ENCODE measurements around the gene FGF4.

The FGF4 gene

DNA sequence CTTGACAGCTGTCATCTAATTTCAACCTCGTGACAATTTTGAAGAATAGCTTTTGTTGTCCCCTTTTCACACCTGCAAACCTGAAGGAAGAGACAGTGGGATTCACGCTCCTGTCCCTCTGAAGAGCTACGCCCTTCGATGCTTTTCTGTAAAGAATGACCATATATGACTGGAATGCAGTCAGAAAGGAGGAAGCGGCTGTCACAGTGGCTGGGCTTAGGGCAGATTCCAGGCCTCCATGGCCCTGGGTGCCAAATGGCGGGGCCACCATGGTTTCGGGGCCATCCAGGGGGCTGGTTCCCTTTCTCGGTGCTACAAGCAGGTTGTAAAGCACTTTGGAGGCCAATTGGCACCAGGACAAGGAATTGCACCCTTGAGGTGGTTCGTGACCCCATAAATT is 49.1 kb downstream of the FGF4 start:
- DNase-seq (ENCODE audit: low spot score), result no peak

DNA sequence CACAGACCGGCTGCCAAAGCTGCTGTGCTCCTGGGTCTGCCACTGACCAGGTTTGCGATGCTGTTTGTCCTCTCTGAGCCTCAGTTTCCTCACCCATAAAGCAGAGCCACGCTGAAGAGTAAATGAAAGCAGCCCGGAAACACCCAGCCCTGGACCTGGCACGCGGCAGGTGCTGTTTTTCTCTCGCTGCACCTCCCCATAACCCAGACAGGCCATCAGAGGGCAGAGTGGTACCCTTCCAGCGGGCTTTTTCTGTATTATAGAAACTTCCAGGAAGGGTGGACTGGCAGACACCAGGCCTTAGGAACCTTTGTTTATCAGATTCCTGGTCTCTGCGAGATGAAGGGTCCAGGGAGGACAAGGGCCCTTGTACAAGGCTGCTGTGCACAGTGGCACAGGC is 53.4 kb downstream of the FGF4 start:
- DNase-seq (ENCODE audit: low spot score), result no peak

DNA sequence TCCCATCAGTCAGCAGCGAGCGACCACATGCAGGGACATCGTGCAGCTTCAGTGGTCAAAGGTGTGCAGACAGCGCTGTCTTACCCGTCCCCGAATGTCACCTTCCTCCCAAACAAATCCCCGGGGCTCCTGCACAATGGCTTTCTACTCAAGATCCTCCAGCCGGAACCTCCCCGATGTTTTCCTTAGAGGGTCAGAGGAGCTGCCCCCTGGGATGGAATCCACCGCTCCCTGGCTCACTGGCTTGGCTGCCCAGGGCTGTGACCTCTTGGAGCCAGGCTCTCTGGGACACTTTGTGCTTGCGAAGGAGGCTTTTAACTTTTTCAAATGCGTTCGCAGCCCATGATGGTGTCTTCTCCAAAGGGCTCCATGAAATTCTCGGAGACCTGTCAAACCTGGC is 54.0 kb downstream of the FGF4 start:
- DNase-seq (ENCODE audit: low spot score), result no peak
